GM18507 (cell line): ENCODE data around the gene FGF4.

Source experiments
- DNase-seq: peaks from one replicate; pipeline ENCODE4 v3.0.0; 2011; ENCODE audit warnings: low read depth; ENCODE audit not compliant: insufficient read length; ENCODE audit errors: extremely low spot score
- FAIRE-seq: peaks from 2 replicates; lab custom pipeline; 2011; peaks lifted over from hg19 to GRCh38; lab: Jason Lieb, UNC

FGF4 gene

DNA sequence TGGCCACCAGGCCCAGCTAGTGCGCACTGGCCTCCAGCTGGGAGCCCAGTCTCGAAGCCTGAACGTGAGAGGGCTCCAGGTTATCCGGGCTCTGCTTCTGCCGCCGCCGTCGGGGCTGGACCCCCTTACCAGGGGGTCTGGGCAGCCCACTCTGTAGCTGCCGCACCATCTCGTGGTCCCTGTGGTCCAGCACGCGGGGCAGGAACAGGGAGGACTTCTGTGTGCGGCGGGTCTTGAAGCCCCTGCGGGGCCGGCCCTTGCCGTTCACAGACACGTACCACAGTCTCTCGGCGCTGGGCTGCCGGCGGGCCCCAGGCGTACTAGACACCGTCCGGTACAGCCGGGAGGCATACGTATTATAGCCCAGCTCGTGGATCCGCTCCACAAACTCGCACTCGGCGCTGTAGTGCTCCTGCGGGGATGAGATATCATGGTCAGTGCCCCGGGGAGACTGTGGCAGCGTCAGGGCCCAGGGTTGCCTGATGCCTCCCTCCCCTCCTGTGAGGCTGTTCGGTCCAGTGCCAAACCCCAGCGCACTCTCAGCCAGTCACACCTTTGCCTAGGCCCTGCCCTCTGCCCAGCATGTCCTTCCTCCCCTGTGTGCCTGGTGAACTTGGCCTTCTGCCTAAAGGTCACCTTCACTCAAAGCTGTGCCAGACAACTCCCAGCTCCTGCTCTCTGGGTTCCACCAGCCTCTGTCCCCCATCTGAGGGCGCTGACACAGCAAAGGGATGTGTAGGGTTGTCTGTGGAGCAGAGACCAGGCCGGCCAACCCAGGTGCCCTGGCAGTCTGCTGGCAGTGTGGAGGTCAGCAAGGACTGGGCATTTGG lies 35.4 kb upstream of the FGF4 start:
- FAIRE-seq (no peak), DNase-seq (no peak)

DNA sequence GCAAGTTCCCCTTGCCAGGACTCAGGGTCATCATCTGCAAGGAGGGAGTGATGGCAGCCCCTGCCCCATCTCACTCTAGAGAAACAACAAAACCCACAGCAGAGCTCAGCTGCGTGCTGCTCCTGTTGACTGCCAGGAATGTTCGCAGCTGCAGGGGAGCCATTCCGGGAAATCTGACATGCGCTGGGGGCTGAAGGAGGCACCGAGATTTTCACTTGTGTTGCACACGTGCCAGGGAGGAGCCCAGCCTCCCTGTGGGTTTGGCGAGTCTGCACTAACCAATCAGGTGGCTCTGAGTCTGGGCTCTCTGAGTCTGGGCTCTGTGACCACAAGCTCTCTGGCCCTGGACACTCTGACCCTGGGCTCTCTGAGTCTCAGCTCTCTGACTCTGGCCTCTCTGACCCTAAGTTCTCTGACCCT lies 33.5 kb upstream of the FGF4 start:
- FAIRE-seq = no peak
- DNase-seq = no peak

GRCh38 chr11:69807106-69807815 lies 32.1 kb upstream of the FGF4 start:
- FAIRE-seq (no peak), DNase-seq (no peak)

- DNase-seq (no peak), FAIRE-seq (no peak)
These were observed 29.8 kb upstream of the FGF4 start for GRCh38 chr11:69804769-69805508.

GRCh38 chr11:69803604-69804218 lies 28.6 kb upstream of the FGF4 start:
- DNase-seq (no peak), FAIRE-seq (no peak)

GRCh38 chr11:69803022-69803421 lies 27.9 kb upstream of the FGF4 start:
- DNase-seq (no peak), FAIRE-seq (no peak)

DNA sequence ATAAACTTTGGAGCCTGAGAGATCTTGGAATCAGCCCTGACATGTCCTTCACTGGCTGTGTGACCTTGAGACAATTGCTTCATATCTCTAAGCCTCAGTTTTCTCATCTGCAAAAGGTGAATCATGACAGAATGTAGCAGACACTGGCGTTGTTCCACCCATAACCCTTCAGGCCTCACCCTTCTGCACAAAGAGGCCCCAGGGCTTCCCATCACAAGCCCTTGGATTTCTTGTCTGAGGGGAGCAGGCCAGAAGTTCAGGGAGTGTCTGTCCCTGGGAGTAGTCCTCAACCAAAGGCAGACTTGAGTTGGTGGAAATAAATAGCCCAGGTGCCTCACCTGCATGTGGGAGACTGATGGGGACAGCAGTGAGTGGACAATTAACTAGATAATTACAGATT lies 27.4 kb upstream of the FGF4 start:
- no peak for FAIRE-seq

DNA sequence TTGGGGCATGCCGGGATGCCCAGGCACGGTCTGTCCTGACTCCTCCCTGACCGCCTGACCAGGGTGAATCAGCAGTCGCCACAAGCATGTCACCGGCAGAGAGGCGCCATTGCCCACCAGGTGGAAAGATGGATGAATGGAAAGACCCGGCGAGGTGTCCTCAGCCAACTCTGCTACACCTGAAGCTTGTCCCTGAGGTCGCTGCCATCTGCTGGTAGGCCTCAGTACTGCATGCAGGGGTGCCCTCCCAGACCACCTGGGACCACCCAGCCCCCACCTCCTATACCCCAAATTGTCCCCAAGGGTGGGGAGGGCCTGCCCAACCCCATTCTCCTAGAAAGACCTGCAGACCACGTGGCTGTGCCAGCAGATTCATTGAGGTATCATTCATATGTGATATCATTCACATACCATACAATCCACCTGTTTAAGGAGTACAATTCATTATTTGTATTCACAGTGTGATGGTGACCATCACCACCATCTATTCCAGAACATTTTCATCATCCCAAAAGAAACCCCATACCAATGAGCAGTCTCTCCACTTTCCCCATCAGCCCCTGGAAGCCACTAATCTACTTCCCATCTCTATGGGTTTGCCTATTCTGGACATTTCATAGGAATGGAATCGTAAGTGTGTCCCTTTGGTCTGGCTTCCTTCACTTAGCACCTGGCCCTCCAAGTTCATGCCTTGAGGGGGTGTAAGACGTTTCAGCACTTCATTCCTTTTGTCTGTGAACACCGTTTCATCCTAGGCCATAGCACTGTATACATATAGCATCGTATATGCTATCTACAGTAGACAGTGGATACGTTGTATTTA lies 26.6 kb upstream of the FGF4 start:
- FAIRE-seq (no peak), DNase-seq (no peak)

More for the DNA sequence above, 27.4 kb upstream of the FGF4 start:
- DNase-seq = no peak

- no peak for FAIRE-seq
- no peak for DNase-seq
These were observed 25.1 kb upstream of the FGF4 start for GRCh38 chr11:69800278-69800677.

- FAIRE-seq = no peak
- DNase-seq = no peak
These were observed 24.4 kb upstream of the FGF4 start for GRCh38 chr11:69799582-69799981.

DNA sequence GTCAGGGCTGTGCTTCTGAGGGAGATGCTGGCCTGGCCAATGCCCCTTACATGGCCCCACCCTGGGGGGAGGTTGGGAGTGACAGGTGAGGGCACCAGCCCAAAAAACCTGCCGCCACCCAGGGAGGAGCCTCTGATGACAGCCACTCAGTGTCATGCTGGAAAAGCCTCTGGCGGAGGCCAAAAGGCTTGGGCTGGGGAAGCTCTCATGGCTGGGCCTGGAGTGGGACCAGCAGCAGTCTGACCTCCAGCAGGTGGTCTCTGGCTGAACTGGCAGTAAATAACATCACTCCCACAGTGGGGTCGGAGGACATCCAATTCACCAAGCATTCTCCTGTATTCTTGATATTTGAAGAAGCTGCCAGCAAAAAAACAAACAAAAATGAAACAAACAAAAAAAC lies 24.0 kb upstream of the FGF4 start:
- no peak for FAIRE-seq

DNA sequence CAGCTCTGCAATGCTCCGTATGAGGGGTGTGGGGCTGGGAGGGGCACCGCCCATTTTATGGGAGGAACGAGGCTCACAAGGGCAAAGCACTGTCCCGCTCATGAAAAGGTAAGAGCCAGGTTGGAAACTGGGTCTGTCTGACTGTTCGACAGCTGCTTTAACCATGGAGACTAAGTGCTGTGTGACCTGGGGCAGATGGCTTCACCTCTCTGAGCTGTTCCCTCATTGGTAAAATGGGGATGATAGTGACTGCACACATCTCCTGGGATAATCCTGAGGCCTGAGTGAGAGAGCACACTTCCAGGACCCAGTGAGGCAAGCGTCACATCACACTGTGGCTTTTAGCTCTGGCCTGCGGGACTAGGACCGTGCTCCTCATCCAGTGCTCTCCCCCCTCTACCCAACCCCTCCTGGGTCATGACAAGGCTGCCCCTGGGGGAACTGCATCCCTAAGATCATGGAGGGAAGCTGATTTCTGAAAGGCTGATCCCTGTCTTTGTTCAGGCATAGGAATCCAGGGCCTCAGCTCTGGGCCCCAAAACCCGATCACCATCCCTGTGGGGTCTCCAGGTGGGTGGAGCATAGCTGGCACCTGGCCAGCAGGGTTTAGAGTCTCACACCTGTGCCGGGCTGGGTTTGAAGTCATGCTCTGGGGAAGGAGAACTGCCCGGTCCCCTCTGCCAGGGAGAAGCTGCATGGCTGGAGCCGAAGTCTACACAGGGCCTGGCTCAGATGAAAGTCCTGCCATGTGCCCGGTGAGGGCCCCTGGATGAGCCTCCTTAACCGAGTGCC lies 22.8 kb upstream of the FGF4 start:
- DNase-seq = no peak
- FAIRE-seq = no peak

More for the DNA sequence above, 24.0 kb upstream of the FGF4 start:
- DNase-seq = no peak

GRCh38 chr11:69797156-69797555 lies 22.0 kb upstream of the FGF4 start:
- DNase-seq (no peak), FAIRE-seq (no peak)

DNA sequence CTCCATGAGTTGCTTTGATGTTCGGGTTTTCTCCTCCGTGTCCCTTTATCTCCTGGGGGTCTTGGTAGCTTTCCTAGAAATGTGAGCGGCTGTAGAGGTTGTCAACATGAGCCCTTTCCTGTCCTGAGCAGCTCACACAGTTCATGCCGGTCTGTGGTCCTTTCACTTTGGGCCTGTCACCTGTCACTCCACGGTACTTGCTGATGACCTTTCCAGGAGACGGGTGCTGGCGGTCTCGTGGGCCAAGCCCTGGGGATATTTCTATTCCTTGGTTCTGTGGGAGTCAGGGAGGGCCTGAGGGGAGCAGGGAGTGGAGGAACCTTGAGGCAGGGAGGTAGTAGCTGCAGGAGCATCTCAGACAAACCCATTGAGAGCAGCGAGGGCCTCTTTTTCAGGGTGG lies 20.9 kb upstream of the FGF4 start:
- FAIRE-seq (no peak), DNase-seq (no peak)

DNA sequence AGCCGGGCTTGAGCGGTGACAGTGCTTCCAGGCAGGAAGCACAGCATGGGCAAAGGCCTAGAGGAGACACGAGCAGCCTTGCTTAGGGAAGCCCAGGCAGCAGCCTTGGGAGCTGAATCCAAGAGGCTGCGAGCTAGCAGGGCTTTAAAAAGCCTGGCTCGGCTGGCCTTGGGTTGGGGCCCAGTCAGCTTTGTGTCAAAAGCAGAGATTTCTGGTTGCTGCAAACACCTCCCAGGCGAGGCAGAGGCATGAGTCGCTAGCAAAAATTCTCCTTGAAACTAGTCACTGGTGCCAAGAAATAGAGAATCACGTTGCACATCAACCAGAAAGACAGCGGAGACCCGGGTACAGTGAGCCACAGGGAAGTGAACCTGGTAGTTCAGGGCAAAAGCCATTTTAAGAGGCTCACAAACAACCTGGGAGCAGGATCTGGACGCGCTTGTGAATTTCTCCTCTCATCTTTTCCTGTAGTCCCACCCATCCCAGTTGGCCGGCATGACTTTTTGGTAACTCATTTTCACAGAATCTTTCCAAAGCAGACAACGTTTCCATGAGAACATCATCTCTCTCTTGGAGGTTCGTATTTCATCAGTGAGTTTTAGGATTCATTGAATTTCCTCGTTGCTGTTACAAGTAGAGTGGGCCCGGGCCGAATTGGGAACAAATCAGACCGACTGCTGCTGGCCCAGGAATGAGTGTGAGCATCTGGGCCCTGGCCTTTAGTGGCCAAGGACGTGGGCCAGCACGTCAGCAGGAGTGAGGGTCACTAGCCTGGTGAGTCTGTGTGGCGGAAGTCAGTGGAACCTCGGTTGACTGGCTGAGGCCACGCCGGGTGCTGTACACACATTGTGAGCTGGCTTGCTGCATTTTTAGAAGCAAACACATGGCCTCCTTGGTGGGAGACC lies 16.4 kb upstream of the FGF4 start:
- FAIRE-seq (no peak), DNase-seq (no peak)

- DNase-seq (no peak), FAIRE-seq (no peak)
These were observed 13.8 kb upstream of the FGF4 start for GRCh38 chr11:69788956-69789355.

GRCh38 chr11:69787906-69788305 lies 12.8 kb upstream of the FGF4 start:
- DNase-seq (no peak), FAIRE-seq (no peak)
